Thyroid gland (tissue), 4 donors: ENCODE results near the gene SLC8A1.

ENCODE experiments used
- POLR2A ChIP-seq, 2 donors: fragments of 450-650 bp; IDR thresholded peaks; one replicate each; pipeline ENCODE4 v1.6.1; 2017; ENCODE audit warnings: antibody characterized with exemption in 2 of 2, mild to moderate bottlenecking in 2 of 2, moderate library complexity in 1 of 2
- TF ChIP-seq, protein P1 (sequence below), 6 experiments: fragments of 200-600 bp in 3 of 6; fragments of 450-650 bp in 3 of 6; sonication (generic) in 3 of 6; IDR thresholded peaks; one replicate each; pipeline ENCODE4 v1.5.1; 2016 to 2019; ENCODE audit warnings: antibody characterized with exemption in 6 of 6, mild to moderate bottlenecking in 2 of 6, inconsistent platforms in 1 of 6, moderate library complexity in 1 of 6

DNA sequence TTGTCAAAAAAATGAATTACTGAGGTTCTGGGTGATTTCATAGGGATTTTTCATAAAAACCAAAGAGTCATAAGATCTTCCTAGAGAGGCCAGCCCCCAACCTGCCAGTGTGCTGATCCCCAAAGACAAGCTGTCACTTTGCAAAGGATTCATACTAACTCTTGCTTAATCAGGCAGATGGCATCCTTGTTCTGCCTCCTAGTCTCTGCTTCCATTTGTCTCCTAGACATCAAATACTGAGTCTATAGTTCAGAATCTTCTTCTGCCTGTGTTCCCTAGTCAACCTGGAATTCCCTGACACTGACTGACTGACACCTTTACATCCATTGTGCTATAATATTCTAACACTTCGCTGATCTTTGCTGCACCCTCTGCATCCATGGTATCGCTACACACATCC, 84.9 kb downstream of the SLC8A1 start:
- TF ChIP-seq, protein P1, sequence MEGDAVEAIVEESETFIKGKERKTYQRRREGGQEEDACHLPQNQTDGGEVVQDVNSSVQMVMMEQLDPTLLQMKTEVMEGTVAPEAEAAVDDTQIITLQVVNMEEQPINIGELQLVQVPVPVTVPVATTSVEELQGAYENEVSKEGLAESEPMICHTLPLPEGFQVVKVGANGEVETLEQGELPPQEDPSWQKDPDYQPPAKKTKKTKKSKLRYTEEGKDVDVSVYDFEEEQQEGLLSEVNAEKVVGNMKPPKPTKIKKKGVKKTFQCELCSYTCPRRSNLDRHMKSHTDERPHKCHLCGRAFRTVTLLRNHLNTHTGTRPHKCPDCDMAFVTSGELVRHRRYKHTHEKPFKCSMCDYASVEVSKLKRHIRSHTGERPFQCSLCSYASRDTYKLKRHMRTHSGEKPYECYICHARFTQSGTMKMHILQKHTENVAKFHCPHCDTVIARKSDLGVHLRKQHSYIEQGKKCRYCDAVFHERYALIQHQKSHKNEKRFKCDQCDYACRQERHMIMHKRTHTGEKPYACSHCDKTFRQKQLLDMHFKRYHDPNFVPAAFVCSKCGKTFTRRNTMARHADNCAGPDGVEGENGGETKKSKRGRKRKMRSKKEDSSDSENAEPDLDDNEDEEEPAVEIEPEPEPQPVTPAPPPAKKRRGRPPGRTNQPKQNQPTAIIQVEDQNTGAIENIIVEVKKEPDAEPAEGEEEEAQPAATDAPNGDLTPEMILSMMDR (IDR thresholded peaks at IDR 0.05), result no peak
- TF ChIP-seq POLR2A (IDR thresholded peaks at IDR 0.05), result no peak
